Measurements from ENCODE around the gene SH3TC2.
"Not testable (repeated sequence)": the region's sequence is repeated elsewhere in the genome, so short reads cannot be mapped to it uniquely, and the experiment has no call there.

SH3TC2 gene

GRCh38 chr5:149063017-149063687 lies at the start of gene SH3TC2:
TSS of gene SH3TC2 (minus strand) at chr5:149063062. CDS start at chr5:149063022, 40 bp downstream.
- no peak for DNase-seq (ENCODE audit: low read depth)

DNA sequence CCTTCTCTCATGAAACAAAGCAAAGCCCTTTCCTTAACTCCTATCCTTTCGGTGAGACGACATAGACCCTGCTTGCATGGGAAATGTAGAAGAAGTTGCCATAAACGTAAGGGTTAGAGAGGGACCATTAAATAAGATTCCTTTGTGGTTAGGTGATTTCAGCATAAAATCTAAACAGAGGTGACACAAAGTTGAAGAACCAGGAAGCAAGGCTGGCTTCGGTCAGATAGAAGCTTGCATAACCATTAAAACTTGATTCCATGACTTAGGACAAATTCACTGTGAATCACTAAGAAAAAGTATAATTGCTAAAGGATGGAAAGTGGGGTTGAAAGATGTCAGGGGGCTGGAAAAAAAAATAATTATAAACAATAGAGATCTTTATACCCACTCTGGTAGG lies 47.5 kb upstream of the SH3TC2 start:
- no peak for DNase-seq (ENCODE audit: low read depth)

DNA sequence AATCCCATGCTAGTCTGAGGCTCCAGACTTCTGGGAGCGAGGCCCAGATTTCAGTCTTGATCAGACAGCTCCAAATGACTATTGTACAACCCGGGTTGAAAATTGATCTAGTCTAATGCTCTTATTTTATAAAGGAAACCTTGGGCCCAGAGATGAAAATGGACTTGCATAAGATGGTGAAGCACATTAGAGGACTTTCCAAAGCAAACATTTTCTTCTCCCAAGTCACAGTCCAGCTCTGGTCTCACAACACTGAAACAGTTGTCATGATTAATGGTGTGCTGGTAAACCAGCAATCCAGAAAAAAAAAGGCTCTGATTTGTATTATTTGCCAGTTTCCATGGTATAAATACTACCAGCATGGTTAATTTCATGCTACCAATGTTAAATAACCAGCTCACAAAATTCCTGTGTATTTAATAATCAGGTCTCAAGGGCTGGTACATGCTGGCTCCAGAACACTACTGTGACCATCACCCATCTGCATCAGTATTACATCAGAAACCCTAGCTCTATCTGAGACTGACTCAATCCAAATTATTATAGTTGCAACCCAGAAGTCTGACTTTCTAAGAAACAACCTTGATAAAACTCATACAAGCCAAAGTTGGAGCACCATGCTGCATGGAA lies 45.9 kb upstream of the SH3TC2 start:
- no peak for DNase-seq (ENCODE audit: low read depth)

GRCh38 chr5:149100331-149100730 lies 37.5 kb upstream of the SH3TC2 start:
- DNase-seq (ENCODE audit: low read depth), result no peak

GRCh38 chr5:149099920-149100319 lies 37.1 kb upstream of the SH3TC2 start:
- no peak for DNase-seq (ENCODE audit: low read depth)

DNA sequence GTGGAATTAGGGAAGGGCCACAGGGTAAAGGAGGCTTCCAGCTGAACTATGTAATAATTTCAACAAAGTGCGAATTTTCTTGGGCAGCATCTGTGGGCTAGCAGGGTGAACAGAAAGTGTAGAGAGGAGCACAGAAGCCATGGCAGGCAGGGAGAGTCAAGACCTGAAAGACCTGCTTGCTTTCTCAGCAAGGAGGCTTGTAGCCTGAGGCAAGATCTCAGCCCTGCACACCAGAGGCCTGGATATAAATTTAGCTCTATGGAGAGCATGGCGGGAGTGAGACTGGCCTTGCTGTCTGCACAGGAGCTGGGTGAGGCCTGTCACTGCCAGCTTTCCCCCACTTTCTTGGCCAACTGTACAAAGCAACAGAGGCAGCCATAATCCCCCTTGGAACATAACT lies 32.1 kb upstream of the SH3TC2 start:
- no peak for DNase-seq (ENCODE audit: low read depth)

- DNase-seq (ENCODE audit: low read depth), result no peak
Observed at GRCh38 chr5:149093625-149094024, 30.8 kb upstream of the SH3TC2 start.

- DNase-seq (ENCODE audit: low read depth), result no peak
Observed at GRCh38 chr5:149089796-149090195, 26.9 kb upstream of the SH3TC2 start.

DNA sequence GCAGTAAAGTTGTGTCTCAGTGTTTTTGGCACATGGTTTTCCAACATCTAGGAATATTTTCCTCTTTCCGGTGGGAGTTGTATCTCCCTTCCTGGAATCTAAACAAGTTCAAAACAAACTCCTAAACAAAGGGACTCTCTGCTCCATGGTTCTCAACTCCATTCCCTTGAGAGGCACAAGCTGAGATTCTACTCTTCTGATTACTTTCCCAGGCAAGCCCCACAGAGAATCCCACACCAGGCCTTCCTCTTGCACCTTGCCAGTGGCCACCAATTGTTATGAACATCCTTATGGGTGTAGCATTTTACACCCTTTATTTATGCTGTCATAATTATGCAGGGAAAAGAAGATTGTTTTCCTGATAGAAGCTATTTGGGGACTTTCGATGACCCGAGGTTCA lies 25.8 kb upstream of the SH3TC2 start:
- no peak for DNase-seq (ENCODE audit: low read depth)

GRCh38 chr5:149083846-149084245 lies 21.0 kb upstream of the SH3TC2 start:
- no peak for DNase-seq (ENCODE audit: low read depth)

GRCh38 chr5:149082271-149082670 lies 19.4 kb upstream of the SH3TC2 start:
- DNase-seq (ENCODE audit: low read depth), result no peak

DNA sequence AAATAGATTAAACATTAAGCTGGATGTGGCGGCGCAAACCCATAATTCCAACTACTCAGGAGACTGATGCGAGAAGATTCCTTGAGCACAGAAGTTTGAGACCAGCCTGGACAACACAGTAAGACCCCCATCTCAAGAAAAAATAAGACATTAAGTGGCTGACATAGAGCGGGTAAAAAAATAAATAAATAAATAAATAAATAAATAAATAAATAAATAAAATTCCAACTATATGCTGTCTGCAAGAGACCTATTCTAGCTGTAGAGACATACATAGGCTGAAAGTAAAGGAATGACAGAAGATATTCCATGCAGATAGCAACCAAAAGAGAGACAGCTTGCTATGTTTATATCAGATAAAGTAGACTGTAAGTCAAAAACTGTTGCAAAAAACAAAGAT lies 17.4 kb upstream of the SH3TC2 start:
- no peak for DNase-seq (ENCODE audit: low read depth)

GRCh38 chr5:149079883-149080282 lies 17.0 kb upstream of the SH3TC2 start:
- DNase-seq (ENCODE audit: low read depth), result no peak

DNA sequence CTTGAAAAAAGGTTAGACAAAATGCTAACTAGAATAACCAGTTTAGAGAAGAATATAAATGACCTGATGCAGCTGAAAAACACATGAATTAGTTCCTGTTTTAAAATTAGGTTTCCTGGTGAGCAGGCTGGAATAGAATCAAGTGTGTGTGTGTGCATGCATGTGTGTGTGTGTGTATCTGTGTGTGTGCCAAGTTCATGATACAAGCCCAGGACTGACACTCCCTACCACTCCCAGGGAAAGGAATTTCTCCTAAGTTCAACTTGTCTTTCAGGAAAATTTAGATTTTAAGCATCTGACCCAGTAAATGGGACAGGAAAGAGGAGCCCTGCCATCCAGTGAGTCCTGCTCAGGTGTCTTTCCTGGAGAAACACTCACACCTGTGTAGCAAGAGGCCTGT lies 11.2 kb upstream of the SH3TC2 start:
- not testable (repeated sequence) for DNase-seq (ENCODE audit: low read depth)

DNA sequence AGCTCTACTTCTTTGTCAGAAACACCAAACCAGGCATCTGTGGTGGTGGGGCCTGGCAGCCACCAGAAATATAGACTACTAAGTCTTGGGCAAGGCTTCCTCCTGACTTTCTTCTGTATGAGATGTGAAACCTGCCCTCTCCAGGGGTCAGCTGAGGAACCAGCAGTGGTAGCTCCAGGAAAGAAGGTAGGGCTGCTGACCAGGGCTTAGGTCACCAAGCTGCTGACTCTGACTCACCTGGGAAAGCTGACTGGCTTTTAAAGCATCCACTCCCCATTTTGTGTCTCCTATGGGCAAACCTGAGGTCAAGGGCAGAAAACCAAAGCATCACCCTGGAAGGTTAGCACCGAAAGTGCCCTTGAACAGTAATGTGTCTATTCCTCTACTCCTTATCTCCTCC lies 10.4 kb upstream of the SH3TC2 start:
- DNase-seq (ENCODE audit: low read depth), result no peak

DNA sequence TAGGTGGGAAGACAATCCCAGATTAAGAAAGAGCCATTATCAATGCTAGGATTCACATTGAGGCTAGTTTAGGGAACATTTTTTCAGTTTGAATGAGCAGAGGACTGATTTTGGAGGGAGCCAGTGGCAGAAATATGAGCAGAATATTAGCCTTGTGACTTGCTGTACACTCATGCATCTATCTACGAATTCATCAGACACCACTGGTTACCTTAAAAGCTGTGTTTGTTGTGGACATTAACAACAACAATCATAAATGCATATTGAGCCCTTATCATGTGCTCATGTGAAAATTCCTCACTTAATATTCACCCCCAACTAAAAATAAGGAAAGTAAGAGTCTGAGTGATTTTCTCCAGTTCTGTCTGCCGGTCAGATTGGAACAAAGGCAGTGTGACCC lies 9.9 kb upstream of the SH3TC2 start:
- no peak for DNase-seq (ENCODE audit: low read depth)

DNA sequence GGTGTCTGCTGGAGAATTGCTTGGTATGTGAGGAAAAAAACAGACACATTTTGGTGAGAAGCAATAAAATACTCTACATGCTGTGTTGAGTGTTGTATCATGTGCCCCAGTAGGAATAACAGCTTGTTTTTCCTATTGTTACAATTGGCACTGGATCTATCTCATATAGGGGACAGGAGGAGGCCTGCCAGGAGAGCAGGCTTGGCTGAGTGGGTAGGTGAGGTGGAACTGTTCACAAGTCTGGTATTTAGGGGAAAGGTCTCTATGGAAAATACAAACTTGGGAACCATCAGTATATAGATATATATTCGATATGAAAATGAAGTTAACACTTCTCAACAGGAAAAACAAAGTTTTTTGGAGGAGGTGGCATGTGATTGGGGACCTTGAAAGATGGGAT lies 9.5 kb upstream of the SH3TC2 start:
- DNase-seq (ENCODE audit: low read depth), result no peak

- no peak for DNase-seq (ENCODE audit: low read depth)
Observed at GRCh38 chr5:149071756-149072155, 8.9 kb upstream of the SH3TC2 start.

- no peak for DNase-seq (ENCODE audit: low read depth)
Observed at GRCh38 chr5:149071216-149071615, 8.4 kb upstream of the SH3TC2 start.

DNA sequence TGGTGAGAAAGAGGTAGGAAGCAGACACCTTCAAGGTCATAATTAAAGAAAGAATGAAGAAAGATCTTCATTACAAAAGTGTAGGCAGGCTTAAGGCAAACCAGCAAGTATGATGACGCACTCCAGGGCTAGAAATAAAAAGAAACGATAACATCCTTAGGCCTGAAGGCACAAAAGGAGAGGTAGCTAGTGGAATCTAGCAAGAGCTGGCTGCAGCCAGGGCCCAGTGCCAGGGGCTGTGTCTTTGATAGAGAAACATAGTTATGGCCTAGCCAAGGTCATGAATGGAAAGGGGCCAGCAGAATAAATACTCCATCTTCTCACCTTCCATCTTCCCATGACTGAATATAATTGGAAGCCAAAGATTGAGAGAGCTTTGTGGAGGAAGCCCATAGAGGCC lies 6.8 kb upstream of the SH3TC2 start:
- no peak for DNase-seq (ENCODE audit: low read depth)

- DNase-seq (ENCODE audit: low read depth), result no peak
Observed at GRCh38 chr5:149063896-149064478, 1.1 kb upstream of the SH3TC2 start.

DNA sequence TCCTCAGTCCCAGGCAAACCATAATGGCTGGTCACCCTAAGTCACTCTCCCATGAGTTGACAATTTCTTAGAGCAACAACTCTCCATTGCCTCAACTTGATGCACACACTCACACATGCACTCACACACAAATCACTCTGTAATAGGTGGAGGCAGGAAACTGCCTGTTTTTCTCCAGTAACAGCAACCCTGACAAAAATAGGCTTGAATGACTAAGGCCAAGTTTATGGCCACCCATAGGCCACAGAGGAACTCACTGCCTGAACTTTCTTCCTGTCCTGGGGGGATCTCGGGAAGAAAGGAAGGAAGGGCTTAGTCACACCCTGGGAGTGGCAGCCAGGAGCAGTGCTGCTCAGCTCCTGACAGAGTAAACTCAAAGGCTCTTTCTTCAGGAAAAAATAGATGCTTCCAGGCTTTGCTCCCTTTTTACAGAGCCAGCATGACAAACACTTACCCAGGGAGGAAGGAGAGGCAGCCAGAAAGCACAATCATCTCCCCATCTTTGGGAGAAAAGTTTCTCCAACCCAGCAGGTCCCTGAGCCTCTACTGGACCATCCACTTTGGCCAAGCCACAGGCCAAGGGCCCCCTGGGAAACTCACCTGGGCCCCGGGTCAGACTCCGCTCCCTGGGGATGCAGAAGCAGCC lies 368 bp downstream of the SH3TC2 start:
- DNase-seq (ENCODE audit: low read depth), result no peak

DNA sequence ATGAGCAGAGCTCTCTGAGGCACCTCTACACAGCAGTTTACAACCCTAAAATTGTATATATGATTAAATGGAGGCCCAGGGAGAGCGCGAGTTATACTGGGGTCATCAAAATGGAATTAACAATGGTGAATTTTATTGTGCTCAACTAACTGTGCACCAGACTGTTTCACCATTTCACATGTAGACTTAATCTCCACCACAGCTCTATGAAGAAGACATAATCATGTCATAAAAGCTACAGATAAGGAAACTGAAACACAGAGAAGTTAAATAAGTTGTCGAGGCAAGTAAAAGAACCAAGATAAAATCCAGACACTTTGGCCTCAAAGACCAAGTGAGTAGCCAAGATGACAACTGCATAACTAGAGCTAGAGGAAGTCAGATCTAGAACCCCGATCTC lies 1.5 kb downstream of the SH3TC2 start:
- no peak for DNase-seq (ENCODE audit: low read depth)

Measured in activated T-cell treated with anti-CD3 and anti-CD28 coated beads for 24 hours (primary cell).